Spleen (tissue), 11 donors: ENCODE results near the gene NXPE1. TPM values are rescaled to one million over a fixed set of nuclear protein-coding genes. Genes with fewer than 3 reads are reported as not detected.

ENCODE experiments used
- DNase-seq: peaks from one replicate; pipeline ENCODE4 v3.0.0-alpha.2; 2020
- H3K27ac ChIP-seq, 8 donors: fragments of 200-600 bp; sonication (generic) in 7 of 8; 1 replicate in 4 of 8; 2 replicates in 4 of 8; pipeline versions ENCODE4 v1.5.0 to v1.8.0; 2016 to 2021; ENCODE audit warnings: inconsistent platforms in 4 of 8, mild to moderate bottlenecking in 4 of 8, moderate library complexity in 1 of 8
- H3K27me3 ChIP-seq, 7 donors: fragments of 200-600 bp; sonication (generic) in 6 of 7; replicated peaks in 1 of 7; 1 replicate in 4 of 7; 2 replicates in 3 of 7; pipeline versions ENCODE4 v1.5.0 to v1.8.0; 2016 to 2021; ENCODE audit warnings: inconsistent platforms in 3 of 7, mild to moderate bottlenecking in 1 of 7
- H3K36me3 ChIP-seq, 6 donors: fragments of 200-600 bp; sonication (generic) in 5 of 6; 1 replicate in 4 of 6; 2 replicates in 2 of 6; pipeline versions ENCODE4 v1.5.0 to v1.8.0; 2016 to 2021; ENCODE audit warnings: inconsistent platforms in 2 of 6
- H3K4me1 ChIP-seq, 6 donors: fragments of 200-600 bp; sonication (generic) in 5 of 6; 1 replicate in 3 of 6; 2 replicates in 3 of 6; pipeline versions ENCODE4 v1.5.0 to v1.8.0; 2016 to 2021; ENCODE audit warnings: inconsistent platforms in 3 of 6
- H3K4me3 ChIP-seq, 8 donors: fragments of 200-600 bp; sonication (generic) in 7 of 8; 1 replicate in 4 of 8; 2 replicates in 4 of 8; pipeline versions ENCODE4 v1.5.0 to v1.8.0; 2016 to 2021; ENCODE audit warnings: inconsistent platforms in 4 of 8, mild to moderate bottlenecking in 4 of 8, moderate library complexity in 2 of 8
- H3K9me3 ChIP-seq, 8 donors: fragments of 200-600 bp; sonication (generic) in 7 of 8; 1 replicate in 4 of 8; 2 replicates in 4 of 8; pipeline versions ENCODE4 v1.5.0 to v1.8.0; 2016 to 2021; ENCODE audit warnings: inconsistent platforms in 4 of 8
- CTCF ChIP-seq, 11 experiments: fragments of 200-600 bp in 7 of 11; fragments of 450-650 bp in 4 of 11; sonication (generic) in 4 of 11; IDR thresholded peaks in 8 of 11; conservative IDR thresholded peaks in 3 of 11; 1 replicate in 7 of 11; 2 replicates in 4 of 11; pipeline versions ENCODE4 v1.4.0 to v1.8.0; 2016 to 2021; ENCODE audit warnings: antibody characterized with exemption in 11 of 11, inconsistent platforms in 4 of 11, mild to moderate bottlenecking in 1 of 11
- POLR2A ChIP-seq, 3 donors: fragments of 450-650 bp; IDR thresholded peaks; one replicate each; pipeline ENCODE4 v1.5.1; 2017; ENCODE audit warnings: antibody characterized with exemption in 3 of 3, mild to moderate bottlenecking in 1 of 3
- POLR2AphosphoS5 ChIP-seq, 3 donors: sonication (generic); formaldehyde crosslinking; IDR thresholded peaks; one replicate each; pipeline ENCODE4 v1.5.1; 2017; ENCODE audit warnings: antibody characterized with exemption in 3 of 3
- WGBS, 5 donors: extraction: QIAGEN DNeasy Blood & Tissue Kit in 3 of 5; methylation state at CpG; one replicate each; pipeline versions ENCODE4 v1.1.5 to v1.1.7; 2013 to 2018; 5-methylcytosine and 5-hydroxymethylcytosine counted together
- intact Hi-C: fragments of 100-400 bp; cut with DNase I; formaldehyde crosslinking; loops from one replicate; pipeline ENCODE4 v1.15.0; 2023; ENCODE audit warnings: low total_unique reads
- polyA plus RNA-seq, 3 donors: library from polyadenylated mRNA; stranded (reverse); fragments of 200-250 nt; gene quantifications; one replicate each; pipeline ENCODE4 v1.2.1, GENCODE V29; 2013
- total RNA-seq, 7 donors: library from RNA; depleted of rRNA in 3 of 7; stranded (reverse); fragments of >200 nt in 3 of 7; fragmentation: NEBNext Ultra II Directional in 4 of 7; extraction: Animal tissue kit (Norgen Biotek cat#: 25700) in 4 of 7; gene quantifications; one replicate each; pipeline versions ENCODE4 v1.1.0 to v1.2.1, GENCODE V29; 2016 to 2021
- donor health status: healthy with polysubstance abuse.
- donor health status: DM: no; HTN: no; CAD: no; lungs with moderate emphysema.
- donor health status: DM: no; HTN: no; CAD: no.
- donor health status: Bipolar disorder and iron deficiency.
- donor health status: healthy.
- donor health status: DM: no; HTN: no; CAD: no.
- donor health status: DM: yes; HTN: yes; CAD: no.

Gene NXPE1
- total and polyA plus RNA-seq, 10 donors, result 0.46 TPM; not detected in 9

GRCh38 chr11:114587398-114587953, 27.8 kb upstream of the NXPE1 start:
- no peaks in the 10 kb centered on the region for H3K27me3 ChIP-seq
- WGBS, 5 donors, result 76 to 90% (median 84%) methylated on average over 3 of the region's 3 CpGs
- H3K4me3 ChIP-seq, result no peak overlapping the region
- no peak for DNase-seq
- peaks cover 4 to 62% (median 47%) of the 10 kb centered on the region in 8 donors for H3K9me3 ChIP-seq
- intact Hi-C loops, result no loop called here
- H3K4me1 ChIP-seq, result no peaks in the 10 kb centered on the region
- no peaks in the 10 kb centered on the region for H3K36me3 ChIP-seq
- H3K27ac ChIP-seq, result no peak overlapping the region
- TF ChIP-seq CTCF (IDR thresholded peaks at IDR 0.05 in 8 of 11, conservative IDR thresholded peaks at IDR 0.05 in 3 of 11) (no peak), POLR2A (IDR thresholded peaks at IDR 0.05) (no peak)

GRCh38 chr11:114586797-114587196, 27.1 kb upstream of the NXPE1 start:
- Histone ChIP-seq H3K4me3 (no peak overlapping the region), H3K36me3 (no peaks in the 10 kb centered on the region), H3K4me1 (no peaks in the 10 kb centered on the region), H3K27me3 (no peaks in the 10 kb centered on the region), H3K27ac (no peak overlapping the region), H3K9me3 (peaks cover 4 to 66% (median 47%) of the 10 kb centered on the region in 8 donors)
- no peak for DNase-seq
- WGBS, 5 donors, result 90 to 95% (median 93%) methylated on average over 5 of the region's 5 CpGs
- intact Hi-C loops, result no loop called here
- TF ChIP-seq CTCF (IDR thresholded peaks at IDR 0.05 in 8 of 11, conservative IDR thresholded peaks at IDR 0.05 in 3 of 11) (no peak), POLR2A (IDR thresholded peaks at IDR 0.05) (no peak), POLR2AphosphoS5 (IDR thresholded peaks at IDR 0.05) (no peak)

GRCh38 chr11:114571712-114572111, 12.0 kb upstream of the NXPE1 start:
- no peak for DNase-seq
- no peak overlapping the region for H3K4me3 ChIP-seq
- H3K9me3 ChIP-seq, result peaks cover 0 to 15% (median 4%) of the 10 kb centered on the region in 8 donors
- H3K36me3 ChIP-seq, result no peaks in the 10 kb centered on the region
- no peak for TF ChIP-seq POLR2A (IDR thresholded peaks at IDR 0.05)
- no peak for TF ChIP-seq CTCF (IDR thresholded peaks at IDR 0.05 in 8 of 11, conservative IDR thresholded peaks at IDR 0.05 in 3 of 11)
- TF ChIP-seq POLR2AphosphoS5 (IDR thresholded peaks at IDR 0.05), result no peak
- WGBS, 5 donors, result 38 to 69% (median 57%) methylated on average over 1 of the region's 1 CpG
- no peak overlapping the region for H3K27ac ChIP-seq
- H3K27me3 ChIP-seq, result no peaks in the 10 kb centered on the region
- no peaks in the 10 kb centered on the region for H3K4me1 ChIP-seq
- intact Hi-C loops, result no loop called here

DNA sequence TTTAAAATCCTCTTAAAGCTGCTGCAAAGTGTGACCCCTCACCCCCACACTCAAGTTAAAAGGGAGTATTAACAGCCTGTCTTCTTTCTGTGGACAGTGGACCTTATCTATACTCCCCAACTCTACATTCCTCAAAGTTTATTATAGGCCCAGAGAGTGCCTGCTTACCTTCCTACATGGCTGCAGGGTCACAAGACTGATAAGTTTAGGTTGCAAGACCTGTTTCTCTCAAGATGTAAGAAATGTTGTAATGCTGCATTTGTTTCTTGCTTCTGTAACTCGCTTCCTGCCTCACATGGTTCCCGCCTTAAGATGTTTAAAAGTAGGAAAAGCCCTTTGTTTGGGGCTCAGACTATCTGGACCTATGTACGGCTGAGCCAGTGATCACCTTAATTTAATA, 10.1 kb upstream of the NXPE1 start:
- WGBS, 5 donors, result 53 to 88% (median 69%) methylated on average over 3 of the region's 3 CpGs
- H3K4me1 ChIP-seq, result no peaks in the 10 kb centered on the region
- DNase-seq, result no peak
- intact Hi-C loops, result no loop called here
- H3K4me3 ChIP-seq, result no peak overlapping the region
- no peaks in the 10 kb centered on the region for H3K27me3 ChIP-seq
- TF ChIP-seq POLR2AphosphoS5 (IDR thresholded peaks at IDR 0.05) (no peak), POLR2A (IDR thresholded peaks at IDR 0.05) (no peak)
- H3K27ac ChIP-seq, result no peak overlapping the region
- no peaks in the 10 kb centered on the region for H3K36me3 ChIP-seq
- peaks cover 0 to 2% (median 0%) of the 10 kb centered on the region in 8 donors for H3K9me3 ChIP-seq

DNA sequence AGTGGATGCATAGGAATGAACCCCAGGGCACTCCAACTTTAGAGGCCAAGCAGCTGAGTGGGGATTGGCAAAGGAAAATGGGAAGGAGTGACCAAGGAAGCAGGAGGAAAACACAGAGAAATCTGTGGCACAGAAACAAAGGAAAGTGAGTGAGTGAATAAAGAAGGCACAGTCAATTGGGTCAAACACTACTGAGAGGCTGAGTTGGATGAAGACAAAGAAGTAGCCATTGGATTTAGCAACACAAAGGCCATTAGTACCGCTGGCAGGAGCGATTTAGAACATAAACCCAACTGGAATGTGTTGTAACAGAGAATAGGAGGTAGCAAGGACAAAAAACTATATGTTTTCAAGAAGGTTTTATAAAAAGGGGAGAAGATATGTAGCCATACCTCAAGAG, 6.6 kb upstream of the NXPE1 start:
- no peaks in the 10 kb centered on the region for H3K9me3 ChIP-seq
- TF ChIP-seq POLR2AphosphoS5 (IDR thresholded peaks at IDR 0.05), result no peak
- TF ChIP-seq CTCF (IDR thresholded peaks at IDR 0.05 in 8 of 11, conservative IDR thresholded peaks at IDR 0.05 in 3 of 11), result no peak
- no peak for TF ChIP-seq POLR2A (IDR thresholded peaks at IDR 0.05)
- H3K27ac ChIP-seq, result no peak overlapping the region
- H3K27me3 ChIP-seq, result no peaks in the 10 kb centered on the region
- 35 to 72% (median 62%) methylated on average over 2 of the region's 2 CpGs for WGBS, 5 donors
- intact Hi-C loops, result no loop called here
- DNase-seq, result no peak
- no peaks in the 10 kb centered on the region for H3K36me3 ChIP-seq
- no peaks in the 10 kb centered on the region for H3K4me1 ChIP-seq
- H3K4me3 ChIP-seq, result no peak overlapping the region
